Testis (tissue), 2 donors: ENCODE data around the gene MYBBP1A.

Experiments
- CTCF ChIP-seq, 3 experiments: fragments of 450-650 bp in 2 of 3; fragments of 200-600 bp in 1 of 3; sonication (generic) in 1 of 3; IDR thresholded peaks; one replicate each; pipeline ENCODE4 v1.5.1; 2016 to 2019; ENCODE audit warnings: antibody characterized with exemption in 3 of 3, mild to moderate bottlenecking in 2 of 3, moderate library complexity in 1 of 3
- POLR2A ChIP-seq: fragments of 450-650 bp; IDR thresholded peaks from one replicate; pipeline ENCODE4 v1.6.1; 2017; ENCODE audit warnings: antibody characterized with exemption, mild to moderate bottlenecking, moderate library complexity

GRCh38 chr17:4556996-4557395 lies 1.8 kb upstream of the MYBBP1A start:
- TF ChIP-seq POLR2A (no peak), CTCF (IDR thresholded peaks at IDR 0.05) (no peak)
